ENCODE measurements around the gene MMP2.

MMP2 gene

GRCh38 chr16:55481023-55481422 is 2.0 kb downstream of the MMP2 start:
- no peak overlapping the region for H3K27ac ChIP-seq (ENCODE audit: extremely low read depth, low read depth, low read length)
- H3K36me3 ChIP-seq (ENCODE audit: control insufficient read depth in 2 of 2, insufficient read depth in 1 of 2, low read length in 2 of 2) = peaks cover 0 to 37% of the 10 kb centered on the region in 2 experiments; a peak in 1 of 3 replicates
- H3K4me1 ChIP-seq (ENCODE audit: control insufficient read depth, insufficient read depth, low read length) = peaks cover 5% of the 10 kb centered on the region; the same call in 1 of the 2 replicates
- H3K9me3 ChIP-seq (ENCODE audit: control insufficient read depth, insufficient read depth, low read depth, low read length) = no peaks in the 10 kb centered on the region
- CTCF ChIA-PET = interaction anchor here (0.6 to 1.3 kb wide), 5 partner anchors 9 to 229 kb away, joined by 3 to 5 read pairs (median 4); no protein-coding TSS in a partner anchor
- TF ChIP-seq ZNF121 (tag by site-specific recombination; IDR thresholded peaks at IDR 0.05) = no peak
- no peak for TF ChIP-seq ZNF335 (tag by site-specific recombination; conservative IDR thresholded peaks at IDR 0.05)
- TF ChIP-seq ZNF114 (tag by site-specific recombination; IDR thresholded peaks at IDR 0.05) = no peak
- TF ChIP-seq BCL11B (tag by site-specific recombination; IDR thresholded peaks at IDR 0.05; ENCODE audit: low read depth) = no peak
- TF ChIP-seq ZNF112 (tag by site-specific recombination; IDR thresholded peaks at IDR 0.05) = no peak
- no peak for TF ChIP-seq ZNF621 (tag by site-specific recombination; IDR thresholded peaks at IDR 0.05)
- TF ChIP-seq ZNF37A (tag by site-specific recombination; IDR thresholded peaks at IDR 0.05) = no peak
- no peak for TF ChIP-seq ZNF311 (tag by site-specific recombination; IDR thresholded peaks at IDR 0.05; ENCODE audit: borderline replicate concordance)
- TF ChIP-seq ZNF404 (tag by site-specific recombination; IDR thresholded peaks at IDR 0.05) = no peak
- POLR2A ChIA-PET = no interaction called here
- no peak overlapping the region for H3K4me3 ChIP-seq (ENCODE audit: low read depth, low read length)

GRCh38 chr16:55482056-55482455 is 3.1 kb downstream of the MMP2 start:
- Histone ChIP-seq H3K36me3 (ENCODE audit: control insufficient read depth in 2 of 2, insufficient read depth in 1 of 2, low read length in 2 of 2) (peaks cover 0 to 43% of the 10 kb centered on the region in 2 experiments; a peak in 1 of 3 replicates), H3K4me1 (ENCODE audit: control insufficient read depth, insufficient read depth, low read length) (peaks cover 5% of the 10 kb centered on the region; the same call in 1 of the 2 replicates), H3K27ac (ENCODE audit: extremely low read depth, low read depth, low read length) (no peak overlapping the region), H3K9me3 (ENCODE audit: control insufficient read depth, insufficient read depth, low read depth, low read length) (no peaks in the 10 kb centered on the region), H3K4me3 (ENCODE audit: low read depth, low read length) (no peak overlapping the region)
- POLR2A ChIA-PET = no interaction called here
- TF ChIP-seq TCF7L2 (IDR thresholded peaks at IDR 0.05; ENCODE audit: borderline replicate concordance, low read depth, low read length) = no peak
- no peak for TF ChIP-seq ZNF585B (tag by site-specific recombination; IDR thresholded peaks at IDR 0.05)
- TF ChIP-seq ZNF2 (tag by site-specific recombination; IDR thresholded peaks at IDR 0.05) = no peak
- TF ChIP-seq CTCF (tag by site-specific recombination; IDR thresholded peaks at IDR 0.05) = no peak
- TF ChIP-seq ZBTB7A (tag by site-specific recombination; IDR thresholded peaks at IDR 0.05; ENCODE audit: low read depth) = no peak
- TF ChIP-seq ZNF664 (tag by site-specific recombination; IDR thresholded peaks at IDR 0.05) = no peak
- no peak for TF ChIP-seq SETDB1 (IDR thresholded peaks at IDR 0.05; ENCODE audit: insufficient read length, low read length)
- no peak for TF ChIP-seq REPIN1 (tag by site-specific recombination; IDR thresholded peaks at IDR 0.05; ENCODE audit: low read depth)
- TF ChIP-seq KLF10 (tag by site-specific recombination; IDR thresholded peaks at IDR 0.05) = no peak
- no peak for TF ChIP-seq ZFP3 (tag by site-specific recombination; IDR thresholded peaks at IDR 0.05; ENCODE audit: low read depth)
- no peak for TF ChIP-seq ZNF580 (tag by site-specific recombination; IDR thresholded peaks at IDR 0.05)
- CTCF ChIA-PET = no interaction called here

- peaks cover 0 to 72% of the 10 kb centered on the region in 2 experiments; a peak in 1 of 3 replicates for H3K36me3 ChIP-seq (ENCODE audit: control insufficient read depth in 2 of 2, insufficient read depth in 1 of 2, low read length in 2 of 2)
- CTCF ChIA-PET = interaction anchor here (0.8 to 1.3 kb wide), 3 partner anchors 14 to 16 kb away, joined by 5 to 7 read pairs (median 6); no protein-coding TSS in a partner anchor
- no peak overlapping the region for H3K4me3 ChIP-seq (ENCODE audit: low read depth, low read length)
- no peak overlapping the region for H3K27ac ChIP-seq (ENCODE audit: extremely low read depth, low read depth, low read length)
- no peaks in the 10 kb centered on the region for H3K4me1 ChIP-seq (ENCODE audit: control insufficient read depth, insufficient read depth, low read length)
- no peaks in the 10 kb centered on the region for H3K9me3 ChIP-seq (ENCODE audit: control insufficient read depth, insufficient read depth, low read depth, low read length)
- POLR2A ChIA-PET = no interaction called here
- TF ChIP-seq WT1 (tag by site-specific recombination; IDR thresholded peaks at IDR 0.05) = no peak
- no peak for TF ChIP-seq ZSCAN18 (tag by site-specific recombination; IDR thresholded peaks at IDR 0.05)
- no peak for TF ChIP-seq GFI1B (tag by site-specific recombination; IDR thresholded peaks at IDR 0.05)
- no peak for TF ChIP-seq ZNF521 (tag by site-specific recombination; IDR thresholded peaks at IDR 0.05)
- TF ChIP-seq ZFHX2 (tag by site-specific recombination; conservative IDR thresholded peaks at IDR 0.05) = no peak
- TF ChIP-seq ZNF184 (tag by site-specific recombination; IDR thresholded peaks at IDR 0.05) = no peak
- no peak for TF ChIP-seq ZNF433 (tag by site-specific recombination; IDR thresholded peaks at IDR 0.05; ENCODE audit: low read depth)
Observed at GRCh38 chr16:55487048-55487803, 8.2 kb downstream of the MMP2 start.

All from HEK293 (cell line).